Fibroblast of skin of back (primary cell): ENCODE measurements around the gene ZFYVE1. TPM values are rescaled to one million over a fixed set of nuclear protein-coding genes. Genes with fewer than 3 reads are reported as not detected.
"Not testable (repeated sequence)": the region's sequence is repeated elsewhere in the genome, so short reads cannot be mapped to it uniquely, and the experiment has no call there.

Experiments used
- DNase-seq: peaks from one replicate; pipeline ENCODE4 v3.0.0-alpha.2; 2013
- polyA plus RNA-seq, 2 experiments: library from polyadenylated mRNA; unstranded; fragments of 120-200 nt; gene quantifications; one replicate each; pipeline ENCODE4 v1.2.1, GENCODE V29; 2013; ENCODE audit not compliant: insufficient read length in 2 of 2

Gene ZFYVE1
- polyA plus RNA-seq (2013, experiment 1 of 2; ENCODE audit: insufficient read length) = 18.4 TPM
- 17.6 TPM for polyA plus RNA-seq (2013, experiment 2 of 2; ENCODE audit: insufficient read length)

GRCh38 chr14:73026845-73027542 is at the start of gene ZFYVE1:
Gene ZFYVE1 (minus strand): TSS chr14:73027106. CDS start chr14:73024508, 2,598 bp downstream.
- DNase-seq = peak; percentile 99

- DNase-seq = no peak
Measured at GRCh38 chr14:73069585-73069984, 42.7 kb upstream of the ZFYVE1 start.

- DNase-seq = peak; percentile 35
Measured at GRCh38 chr14:73058922-73059673, 32.2 kb upstream of the ZFYVE1 start.

- DNase-seq = peak; percentile 99
Measured at GRCh38 chr14:73058224-73058921, 31.5 kb upstream of the ZFYVE1 start, which contains the start of gene RBM25. Gene RBM25 (plus strand): TSS chr14:73058534. CDS start chr14:73071642, 13,108 bp downstream.

GRCh38 chr14:73057944-73058223 is 31.0 kb upstream of the ZFYVE1 start:
- DNase-seq = no peak

- DNase-seq = no peak
Measured at GRCh38 chr14:73055251-73055650, 28.3 kb upstream of the ZFYVE1 start.

GRCh38 chr14:73049428-73049827 is 22.5 kb upstream of the ZFYVE1 start:
- no peak for DNase-seq

GRCh38 chr14:73047808-73048207 is 20.9 kb upstream of the ZFYVE1 start:
- no peak for DNase-seq

- DNase-seq = not testable (repeated sequence)
Measured at GRCh38 chr14:73036706-73037450, 10.0 kb upstream of the ZFYVE1 start.

- no peak for DNase-seq
Measured at GRCh38 chr14:73027984-73028383, 1.1 kb upstream of the ZFYVE1 start.

GRCh38 chr14:73027546-73027945 is 640 bp upstream of the ZFYVE1 start:
- no peak for DNase-seq

GRCh38 chr14:73026243-73026844 is 562 bp downstream of the ZFYVE1 start:
- DNase-seq = no peak

- peak; percentile 19 for DNase-seq
Measured at GRCh38 chr14:73025544-73025943, 1.4 kb downstream of the ZFYVE1 start.

- DNase-seq = no peak
Measured at GRCh38 chr14:73022051-73022450, 4.9 kb downstream of the ZFYVE1 start.

GRCh38 chr14:73016011-73016410 is 10.9 kb downstream of the ZFYVE1 start:
- not testable (repeated sequence) for DNase-seq

- not testable (repeated sequence) for DNase-seq
Measured at GRCh38 chr14:73015552-73015951, 11.4 kb downstream of the ZFYVE1 start.

- peak; percentile 42 for DNase-seq
Measured at GRCh38 chr14:73014105-73014504, 12.8 kb downstream of the ZFYVE1 start.

- not testable (repeated sequence) for DNase-seq
Measured at GRCh38 chr14:73011189-73011588, 15.7 kb downstream of the ZFYVE1 start.

GRCh38 chr14:73008501-73008900 is 18.4 kb downstream of the ZFYVE1 start:
- peak; percentile 87 for DNase-seq

- no peak for DNase-seq
Measured at GRCh38 chr14:73007835-73008234, 19.1 kb downstream of the ZFYVE1 start.

- not testable (repeated sequence) for DNase-seq
Measured at GRCh38 chr14:73004641-73005040, 22.3 kb downstream of the ZFYVE1 start.

GRCh38 chr14:73003681-73004080 is 23.2 kb downstream of the ZFYVE1 start:
- no peak for DNase-seq
